Adrenal gland (tissue), 12 donors: ENCODE measurements around the gene MAPK13. TPM values are rescaled to one million over a fixed set of nuclear protein-coding genes. Genes with fewer than 3 reads are reported as not detected.

Experiments
- DNase-seq, 7 donors: peaks; one replicate each; pipeline ENCODE4 v3.0.0-alpha.2; 2019 to 2020
- H3K27ac ChIP-seq, 5 donors: fragments of 200-600 bp; sonication (generic) in 4 of 5; 1 replicate in 3 of 5; 2 replicates in 2 of 5; pipeline versions ENCODE4 v1.5.1 to v1.8.0; 2016 to 2020; ENCODE audit warnings: mild to moderate bottlenecking in 1 of 5
- H3K27me3 ChIP-seq: fragments of 200-600 bp; 2 replicates; pipeline ENCODE4 v1.8.0; 2021
- H3K36me3 ChIP-seq, 2 donors: fragments of 200-600 bp; replicated peaks in 1 of 2; 1 replicate in 1 of 2; 2 replicates in 1 of 2; pipeline versions ENCODE4 v1.5.1 to v1.8.0; 2018 to 2022
- H3K4me1 ChIP-seq, 2 donors: fragments of 200-600 bp; replicated peaks in 1 of 2; 1 replicate in 1 of 2; 2 replicates in 1 of 2; pipeline versions ENCODE4 v1.5.1 to v1.8.0; 2018 to 2021
- H3K4me3 ChIP-seq, 4 donors: fragments of 200-600 bp; sonication (generic) in 3 of 4; one replicate each; pipeline ENCODE4 v1.5.1; 2016 to 2018
- H3K9me3 ChIP-seq, 3 donors: fragments of 200-600 bp; sonication (generic) in 1 of 3; replicated peaks in 1 of 3; 1 replicate in 2 of 3; 2 replicates in 1 of 3; pipeline versions ENCODE4 v1.5.1 to v1.8.0; 2016 to 2021
- POLR2A ChIP-seq, 2 donors: fragments of 450-650 bp; IDR thresholded peaks; one replicate each; pipeline ENCODE4 v1.6.1; 2017; ENCODE audit warnings: antibody characterized with exemption in 2 of 2, mild to moderate bottlenecking in 2 of 2, moderate library complexity in 1 of 2
- WGBS, 4 donors: extraction: QIAGEN DNeasy Blood & Tissue Kit in 2 of 4; methylation state at CpG; one replicate each; pipeline versions ENCODE4 v1.1.5 to v1.1.7; 2013 to 2017; 5-methylcytosine and 5-hydroxymethylcytosine counted together
- intact Hi-C, 2 donors: fragments of 100-400 bp; cut with DNase I; formaldehyde crosslinking; loops; one replicate each; pipeline versions ENCODE4 v1.14.1 to v1.15.0; 2022 to 2023
- polyA plus RNA-seq, 3 donors: library from polyadenylated mRNA; stranded (reverse); fragments of 200-250 nt in 2 of 3; fragments of 350-450 nt in 1 of 3; fragmentation: Illumina TruSeq in 1 of 3; extraction: RNeasy Lipid Tissue Mini Kit (QIAGEN cat#74804) in 1 of 3; gene quantifications; one replicate each; pipeline ENCODE4 v1.2.3, GENCODE V29; 2013 to 2014
- total RNA-seq, 9 donors: library from RNA; depleted of rRNA in 4 of 9; stranded (reverse); fragments of >200 nt in 4 of 9; fragments of 120-200 nt in 1 of 9; fragmentation: NEBNext Ultra II Directional in 1 of 9; extraction: Animal tissue kit (Norgen Biotek cat#: 25700) in 1 of 9; gene quantifications; one replicate each; pipeline versions ENCODE4 v1.1.0 to v1.2.4, GENCODE V29; 2013 to 2023
- TF ChIP-seq, protein P1 (sequence below), 6 experiments: fragments of 450-650 bp in 4 of 6; fragments of 200-600 bp in 2 of 6; sonication (generic) in 1 of 6; IDR thresholded peaks; 1 replicate in 5 of 6; 2 replicates in 1 of 6; pipeline versions ENCODE4 v1.5.1 to v1.8.0; 2016 to 2021; ENCODE audit warnings: antibody characterized with exemption in 6 of 6, mild to moderate bottlenecking in 2 of 6, moderate library complexity in 1 of 6
- donor health status: healthy with polysubstance abuse.
- donor health status: Bipolar disorder and iron deficiency.
- donor health status: DM: yes; HTN: yes; CAD: no.
- donor health status: DM: no; HTN: no; CAD: no.
- donor health status: DM: no; HTN: no; CAD: no.
- donor health status: DM: yes; HTN: yes; CAD: no.

MAPK13 gene
- total and polyA plus RNA-seq, 12 donors: 30.0 to 148 (median 83.4) TPM

DNA sequence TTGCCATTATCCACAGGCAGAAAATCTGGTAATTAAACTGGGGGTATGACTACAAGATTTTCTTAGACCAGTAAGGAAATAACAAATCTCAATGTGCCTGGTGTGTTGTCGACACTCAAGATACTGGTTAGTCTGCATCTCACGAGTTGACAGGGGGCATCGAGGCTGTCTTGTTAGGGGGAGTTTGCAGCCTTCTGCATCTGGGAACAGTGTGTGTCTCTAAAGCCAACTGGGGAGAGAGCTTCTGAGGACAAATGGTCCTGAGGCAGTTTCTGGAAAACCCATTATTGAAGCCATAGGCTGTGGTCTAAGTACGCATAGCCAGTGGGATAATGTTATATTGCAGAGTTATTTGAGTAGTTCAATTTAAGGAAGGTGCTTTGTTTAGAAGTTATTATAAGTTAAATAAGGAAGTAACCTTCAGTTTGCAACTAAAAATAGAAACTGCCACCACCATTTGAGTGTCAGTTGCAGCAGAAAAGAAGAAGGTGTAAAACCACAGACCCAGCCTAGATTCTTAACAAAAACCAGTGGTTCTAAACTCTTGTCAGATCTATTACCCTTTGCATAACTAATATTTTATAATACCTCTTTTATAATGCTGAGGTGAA, 15.4 kb upstream of the MAPK13 start:
- no peak for TF ChIP-seq POLR2A (IDR thresholded peaks at IDR 0.05)
- TF ChIP-seq, protein P1, sequence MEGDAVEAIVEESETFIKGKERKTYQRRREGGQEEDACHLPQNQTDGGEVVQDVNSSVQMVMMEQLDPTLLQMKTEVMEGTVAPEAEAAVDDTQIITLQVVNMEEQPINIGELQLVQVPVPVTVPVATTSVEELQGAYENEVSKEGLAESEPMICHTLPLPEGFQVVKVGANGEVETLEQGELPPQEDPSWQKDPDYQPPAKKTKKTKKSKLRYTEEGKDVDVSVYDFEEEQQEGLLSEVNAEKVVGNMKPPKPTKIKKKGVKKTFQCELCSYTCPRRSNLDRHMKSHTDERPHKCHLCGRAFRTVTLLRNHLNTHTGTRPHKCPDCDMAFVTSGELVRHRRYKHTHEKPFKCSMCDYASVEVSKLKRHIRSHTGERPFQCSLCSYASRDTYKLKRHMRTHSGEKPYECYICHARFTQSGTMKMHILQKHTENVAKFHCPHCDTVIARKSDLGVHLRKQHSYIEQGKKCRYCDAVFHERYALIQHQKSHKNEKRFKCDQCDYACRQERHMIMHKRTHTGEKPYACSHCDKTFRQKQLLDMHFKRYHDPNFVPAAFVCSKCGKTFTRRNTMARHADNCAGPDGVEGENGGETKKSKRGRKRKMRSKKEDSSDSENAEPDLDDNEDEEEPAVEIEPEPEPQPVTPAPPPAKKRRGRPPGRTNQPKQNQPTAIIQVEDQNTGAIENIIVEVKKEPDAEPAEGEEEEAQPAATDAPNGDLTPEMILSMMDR (IDR thresholded peaks at IDR 0.05): no peak
- Histone ChIP-seq H3K27me3 (no peaks in the 10 kb centered on the region), H3K4me1 (no peaks in the 10 kb centered on the region), H3K4me3 (no peak overlapping the region), H3K36me3 (peaks cover 0 to 14% of the 10 kb centered on the region in 2 donors), H3K27ac (no peak overlapping the region), H3K9me3 (no peaks in the 10 kb centered on the region)
- DNase-seq: no peak
- intact Hi-C loops: no loop called here
- WGBS, 4 donors: 67 to 77% (median 69%) methylated on average over 4 of the region's 4 CpGs

DNA sequence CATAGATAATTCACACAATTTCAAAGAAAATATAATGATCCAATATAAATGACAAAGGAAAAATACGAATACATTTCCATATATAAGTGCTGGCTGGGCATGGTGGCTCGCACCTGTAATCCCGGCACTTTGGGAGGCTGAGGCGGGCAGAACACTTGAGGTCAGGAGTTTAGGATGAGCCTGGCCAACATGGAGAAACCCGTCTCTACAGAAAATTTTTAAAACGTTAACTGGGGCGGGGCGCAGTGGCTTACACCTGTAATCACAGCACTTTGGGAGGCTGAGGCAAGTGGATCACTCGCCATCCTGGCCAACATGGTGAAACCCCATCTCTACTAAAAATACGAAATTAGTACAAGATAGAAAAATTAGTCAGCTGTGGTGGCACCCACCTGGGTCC, 14.9 kb upstream of the MAPK13 start:
- no peak overlapping the region for H3K4me3 ChIP-seq
- peaks cover 0 to 9% of the 10 kb centered on the region in 2 donors for H3K36me3 ChIP-seq
- no peaks in the 10 kb centered on the region for H3K9me3 ChIP-seq
- WGBS, 4 donors: 91 to 98% (median 92%) methylated on average over 10 of the region's 10 CpGs
- intact Hi-C loops: no loop called here
- DNase-seq: no peak
- H3K4me1 ChIP-seq: no peaks in the 10 kb centered on the region
- H3K27me3 ChIP-seq: no peaks in the 10 kb centered on the region
- H3K27ac ChIP-seq: no peak overlapping the region
- TF ChIP-seq POLR2A (IDR thresholded peaks at IDR 0.05): no peak
- TF ChIP-seq, protein P1 (IDR thresholded peaks at IDR 0.05): no peak

DNA sequence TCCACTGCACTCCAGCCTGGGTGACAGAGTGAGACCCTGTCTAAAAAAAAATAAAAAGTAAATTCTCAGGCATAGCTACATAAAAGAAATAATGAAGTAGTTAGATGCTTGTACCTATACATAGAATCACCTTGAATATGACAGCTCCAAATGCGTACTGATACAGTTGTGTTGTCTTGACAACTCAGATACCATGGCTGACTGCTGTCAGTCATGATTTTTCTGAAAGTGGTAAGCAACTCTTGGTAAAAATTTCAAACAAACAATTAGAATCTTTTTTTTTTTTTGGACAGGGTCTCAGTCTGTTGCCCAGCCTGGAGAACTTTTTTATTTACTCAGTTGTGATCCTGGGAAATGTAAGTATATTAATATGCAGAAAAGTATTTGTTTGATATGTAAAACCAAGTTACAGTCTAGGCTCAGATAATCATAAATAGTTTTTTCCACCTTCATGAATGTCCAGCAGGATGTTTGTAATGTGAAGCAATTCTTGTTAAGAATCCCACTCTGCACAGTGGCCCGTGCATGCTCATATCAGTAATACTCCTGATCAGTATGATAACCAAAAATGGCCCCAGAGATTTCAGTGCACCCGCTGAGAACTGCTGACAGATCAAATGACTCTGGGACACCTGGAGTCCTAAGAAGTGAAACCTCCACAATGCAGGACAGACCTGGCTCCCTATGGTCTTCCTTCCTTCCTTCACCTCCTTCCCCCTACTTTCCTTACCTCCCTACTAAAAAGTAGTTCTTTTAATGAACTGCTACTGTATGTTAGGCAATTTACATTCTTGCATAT, 14.0 kb upstream of the MAPK13 start:
- no peak for TF ChIP-seq POLR2A (IDR thresholded peaks at IDR 0.05)
- TF ChIP-seq, protein P1 (IDR thresholded peaks at IDR 0.05): no peak
- Histone ChIP-seq H3K9me3 (no peaks in the 10 kb centered on the region), H3K27me3 (no peaks in the 10 kb centered on the region), H3K4me3 (no peak overlapping the region), H3K27ac (no peak overlapping the region), H3K36me3 (peaks cover 0 to under 1% of the 10 kb centered on the region in 2 donors), H3K4me1 (peaks cover under 1 to 8% of the 10 kb centered on the region in 2 donors)
- DNase-seq: no peak
- intact Hi-C loops: no loop called here
- WGBS, 4 donors: 85 to 94% (median 91%) methylated on average over 3 of the region's 3 CpGs

DNA sequence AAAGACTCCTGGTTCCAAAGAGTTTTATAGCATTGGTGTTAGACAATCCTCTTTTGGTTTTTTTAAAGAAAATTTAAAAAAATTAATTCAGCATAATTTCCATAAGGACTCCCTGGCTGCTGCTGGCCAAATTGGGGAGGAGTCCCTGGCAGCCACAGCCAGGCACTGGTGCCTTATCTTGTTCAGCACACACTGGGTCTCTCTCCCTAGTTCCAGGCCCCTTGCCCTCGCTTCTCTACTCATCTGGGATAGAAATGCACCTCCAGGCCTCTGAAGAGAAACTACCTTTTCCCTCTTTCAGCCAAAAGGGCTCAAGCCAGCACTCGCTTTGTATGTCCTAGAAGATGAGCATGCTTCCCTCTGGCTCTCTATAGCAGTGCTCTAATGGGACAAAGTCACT, 13.4 kb upstream of the MAPK13 start:
- Histone ChIP-seq H3K27me3 (no peaks in the 10 kb centered on the region), H3K27ac (no peak overlapping the region), H3K4me1 (peaks cover 5 to 11% of the 10 kb centered on the region in 2 donors), H3K36me3 (no peaks in the 10 kb centered on the region), H3K4me3 (no peak overlapping the region), H3K9me3 (no peaks in the 10 kb centered on the region)
- DNase-seq: no peak
- intact Hi-C loops: no loop called here
- 97 to 100% (median 100%) methylated on average over 2 of the region's 2 CpGs for WGBS, 4 donors
- TF ChIP-seq, protein P1 (IDR thresholded peaks at IDR 0.05): no peak
- TF ChIP-seq POLR2A (IDR thresholded peaks at IDR 0.05): no peak
